ENCODE data around the gene RPS6KL1.

The RPS6KL1 gene

GRCh38 chr14:74922752-74923401, at the start of gene RPS6KL1:
RPS6KL1 (minus strand) TSS chr14:74923260; CDS start chr14:74921541, 1,719 bp downstream.
- DNase-seq = peak; percentile 75 to 78

GRCh38 chr14:74968811-74969210, 45.8 kb upstream of the RPS6KL1 start:
- DNase-seq = no peak

- no peak for DNase-seq
These were observed 42.6 kb upstream of the RPS6KL1 start for GRCh38 chr14:74965486-74966153.

GRCh38 chr14:74964787-74965485, 41.9 kb upstream of the RPS6KL1 start:
- DNase-seq = no peak

- DNase-seq = no peak
These were observed 40.7 kb upstream of the RPS6KL1 start for GRCh38 chr14:74963705-74964271.

GRCh38 chr14:74963178-74963704, 40.2 kb upstream of the RPS6KL1 start:
- DNase-seq = no peak

- peak; percentile 70 to 77 for DNase-seq
These were observed 39.4 kb upstream of the RPS6KL1 start for GRCh38 chr14:74962493-74962892.

GRCh38 chr14:74962046-74962445, 39.0 kb upstream of the RPS6KL1 start:
- DNase-seq = no peak

- DNase-seq = no peak
These were observed 38.3 kb upstream of the RPS6KL1 start for GRCh38 chr14:74961238-74961911.

- DNase-seq = no peak
These were observed 37.7 kb upstream of the RPS6KL1 start for GRCh38 chr14:74960736-74961135.

GRCh38 chr14:74959596-74960180, 36.6 kb upstream of the RPS6KL1 start:
- no peak for DNase-seq

- DNase-seq = no peak
These were observed 33.4 kb upstream of the RPS6KL1 start for GRCh38 chr14:74956280-74957072.

- DNase-seq = no peak
These were observed 32.9 kb upstream of the RPS6KL1 start for GRCh38 chr14:74956027-74956279.

GRCh38 chr14:74955229-74956026, 32.4 kb upstream of the RPS6KL1 start, which contains the start of gene PGF:
PGF (minus strand) TSS chr14:74955597; CDS start chr14:74955242, 355 bp downstream.
- no peak for DNase-seq

- DNase-seq = no peak
These were observed 31.8 kb upstream of the RPS6KL1 start for GRCh38 chr14:74954947-74955228.

- DNase-seq = no peak
These were observed 31.3 kb upstream of the RPS6KL1 start for GRCh38 chr14:74954232-74954946.

- DNase-seq = no peak
These were observed 30.6 kb upstream of the RPS6KL1 start for GRCh38 chr14:74953686-74954085.

- DNase-seq = no peak
These were observed 29.8 kb upstream of the RPS6KL1 start for GRCh38 chr14:74952697-74953484.

- DNase-seq = no peak
These were observed 29.2 kb upstream of the RPS6KL1 start for GRCh38 chr14:74952180-74952665.
